Activated CD4-positive, alpha-beta T cell treated with anti-CD3 and anti-CD28 coated beads, Interleukin-2, amount 50 U/mL, for 1 hour (primary cell): ENCODE results near the gene TULP4.
"Not testable (repeated sequence)": the region's sequence is repeated elsewhere in the genome, so short reads cannot be mapped to it uniquely, and the experiment has no call there.

Experiments used
- DNase-seq: peaks from one replicate; pipeline ENCODE4 v3.0.0-alpha.2; 2020

Gene TULP4

DNA sequence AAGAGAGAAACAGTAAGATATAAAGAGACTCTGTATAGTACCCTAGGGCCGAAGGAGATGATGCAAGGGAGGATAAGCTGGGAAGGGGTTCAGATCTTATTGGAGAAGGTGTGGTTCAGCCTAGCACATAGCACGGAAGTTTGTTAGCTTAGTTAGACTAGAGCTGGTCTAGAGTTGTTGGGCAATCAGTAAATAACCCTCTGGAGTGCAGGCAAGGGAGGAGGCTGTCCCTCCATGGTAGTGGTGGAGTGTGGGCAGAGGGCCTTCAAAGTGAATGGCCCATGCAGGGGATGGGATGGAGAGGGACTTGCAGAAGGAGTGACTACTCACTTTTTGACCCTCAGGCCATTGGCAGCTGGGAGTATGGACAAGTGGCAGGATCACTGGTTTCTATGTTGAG, 20.0 kb downstream of the TULP4 start:
- DNase-seq = no peak

DNA sequence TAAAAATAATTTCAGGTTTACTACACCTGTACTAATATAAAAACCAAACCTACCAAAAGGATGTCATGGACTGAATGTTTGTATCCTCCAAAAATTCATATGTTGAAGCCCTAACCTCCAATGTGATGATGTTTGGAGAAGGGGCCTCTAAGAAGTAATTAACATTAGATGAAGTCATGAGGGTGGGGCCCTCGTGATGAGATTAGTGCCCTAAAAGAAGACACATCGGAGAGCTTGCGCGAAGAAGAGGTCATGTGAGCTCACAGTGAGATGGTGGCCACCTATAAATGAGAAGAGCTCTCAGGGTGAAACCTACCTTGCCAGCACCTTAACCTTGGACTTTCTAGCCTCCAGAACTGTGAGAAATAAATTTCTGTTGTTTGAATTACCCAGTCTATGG, 20.8 kb downstream of the TULP4 start:
- DNase-seq = no peak

GRCh38 chr6:158334534-158334933, 22.3 kb downstream of the TULP4 start:
- DNase-seq = no peak

DNA sequence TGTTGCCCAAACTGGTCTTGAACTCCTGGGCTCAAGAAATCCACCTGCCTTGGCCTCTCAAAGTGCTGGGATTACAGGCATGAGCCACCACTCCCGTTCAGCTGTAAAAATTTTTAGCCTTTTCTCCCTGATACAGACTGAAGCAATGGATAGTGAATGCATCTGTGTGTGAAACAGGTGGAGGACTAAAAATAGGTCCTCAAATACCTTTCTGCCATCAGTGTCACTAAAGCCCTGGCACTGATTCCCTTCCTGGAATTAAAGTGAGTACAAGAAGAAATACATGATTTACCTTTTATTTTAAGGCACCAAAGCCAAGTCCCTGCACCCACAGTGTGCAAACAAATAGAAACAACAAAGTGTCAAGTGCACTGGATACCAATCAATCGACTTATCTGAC, 25.1 kb downstream of the TULP4 start:
- DNase-seq = no peak

DNA sequence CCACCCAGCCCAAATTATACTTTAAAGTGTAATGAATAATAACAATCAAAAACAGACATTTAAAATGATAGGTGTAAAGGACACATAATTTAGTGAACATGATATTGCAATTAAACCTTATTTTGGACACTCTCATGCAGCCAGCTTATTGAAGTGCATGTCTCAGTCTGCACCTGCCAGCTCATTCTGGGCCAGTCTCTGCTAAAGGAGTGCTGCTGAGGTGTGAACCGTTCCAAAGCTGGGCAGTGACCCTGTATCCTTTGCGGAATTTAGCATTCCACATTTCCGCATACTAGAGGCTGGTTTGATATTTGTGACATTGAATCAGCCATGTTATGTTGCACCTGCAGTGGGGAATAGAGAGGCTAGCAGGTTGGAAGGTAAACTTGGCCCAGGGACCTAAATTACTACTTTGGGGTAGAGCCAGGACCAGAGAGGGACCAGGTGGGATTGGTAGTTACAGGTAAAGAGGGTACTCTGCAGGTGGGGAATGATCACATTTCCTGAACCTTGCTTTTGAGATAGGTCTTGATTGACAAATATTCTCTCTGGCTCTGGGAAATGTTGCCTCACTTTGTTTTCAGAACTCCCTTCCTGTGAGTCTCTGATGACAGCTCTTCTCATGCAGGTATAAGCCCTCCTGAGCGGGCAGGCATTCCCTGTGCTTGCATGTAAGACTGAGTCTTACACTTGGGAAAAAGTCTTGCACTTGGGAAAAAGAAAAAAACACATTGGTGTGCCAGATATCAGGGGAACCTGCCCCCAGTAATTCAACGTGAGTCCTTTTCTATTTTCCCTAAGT, 26.2 kb downstream of the TULP4 start:
- DNase-seq = no peak

DNA sequence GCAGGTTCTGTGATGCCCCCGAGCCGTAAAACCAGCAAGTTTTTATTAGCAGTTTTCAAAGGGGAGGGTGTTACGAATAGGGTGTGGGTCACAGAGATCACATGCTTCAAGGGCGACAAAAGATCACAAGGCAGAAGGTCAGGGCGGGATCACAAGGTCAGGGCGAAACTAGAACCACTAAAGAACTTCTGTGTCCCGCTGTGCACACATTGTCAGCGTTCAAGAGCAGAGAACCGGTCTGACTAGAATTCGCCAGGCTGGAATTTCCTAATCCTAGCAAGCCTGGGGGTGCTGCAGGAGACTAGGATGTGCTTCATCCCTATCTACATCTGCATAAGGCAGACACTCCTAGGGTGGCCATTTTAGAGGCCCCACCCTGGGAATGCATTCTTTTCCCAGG, 26.9 kb downstream of the TULP4 start:
- DNase-seq = not testable (repeated sequence)

- no peak for DNase-seq
Observed at GRCh38 chr6:158340252-158340651, 28.0 kb downstream of the TULP4 start.

DNA sequence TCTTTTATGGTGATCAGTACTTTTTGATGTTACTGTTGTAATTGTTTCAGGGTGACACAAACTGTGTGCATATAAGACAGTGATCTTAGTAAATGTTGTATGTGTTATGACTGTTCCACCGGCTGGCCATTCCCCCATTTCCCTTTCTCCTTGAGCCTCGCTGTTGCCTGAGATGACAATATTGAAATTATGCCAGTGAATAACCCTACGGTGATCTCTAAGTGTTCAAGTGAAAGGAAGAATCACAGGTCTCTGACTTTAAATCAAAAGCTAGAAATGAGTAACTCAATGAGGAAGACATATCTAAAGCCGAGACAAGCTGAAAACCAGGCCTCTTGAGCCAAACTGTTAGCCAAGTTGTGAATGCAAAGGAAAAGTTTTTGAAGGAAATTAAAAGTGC, 32.3 kb downstream of the TULP4 start:
- no peak for DNase-seq

GRCh38 chr6:158345444-158345843, 33.2 kb downstream of the TULP4 start:
- not testable (repeated sequence) for DNase-seq

- no peak for DNase-seq
Observed at GRCh38 chr6:158347335-158347734, 35.1 kb downstream of the TULP4 start.

GRCh38 chr6:158348737-158349504, 36.7 kb downstream of the TULP4 start:
- not testable (repeated sequence) for DNase-seq

- DNase-seq = not testable (repeated sequence)
Observed at GRCh38 chr6:158349505-158350275, 37.4 kb downstream of the TULP4 start.

DNA sequence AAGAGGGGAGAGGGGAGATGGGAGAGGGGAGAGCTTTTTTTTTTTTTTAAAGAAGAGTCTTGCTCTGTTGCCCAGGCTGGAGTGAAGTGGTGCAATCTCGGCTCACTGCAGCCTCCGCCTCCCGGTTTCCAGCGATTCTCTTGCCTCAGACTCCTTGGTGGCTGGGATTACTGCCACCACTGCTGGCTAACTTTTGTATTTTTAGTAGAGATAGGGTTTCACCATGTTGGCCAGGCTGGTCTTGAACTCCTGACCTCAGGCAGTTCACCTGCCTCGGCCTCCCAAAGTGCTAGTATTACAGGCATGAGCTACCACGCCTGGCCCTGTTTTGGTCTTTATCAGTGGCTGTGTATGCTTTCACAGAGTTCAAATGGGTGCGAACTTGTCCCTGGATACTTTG, 38.5 kb downstream of the TULP4 start:
- DNase-seq = not testable (repeated sequence)

GRCh38 chr6:158353883-158354877, 41.9 kb downstream of the TULP4 start:
- no peak for DNase-seq

GRCh38 chr6:158356586-158357546, 44.6 kb downstream of the TULP4 start:
- DNase-seq = no peak

- no peak for DNase-seq
Observed at GRCh38 chr6:158357570-158358216, 45.4 kb downstream of the TULP4 start.

DNA sequence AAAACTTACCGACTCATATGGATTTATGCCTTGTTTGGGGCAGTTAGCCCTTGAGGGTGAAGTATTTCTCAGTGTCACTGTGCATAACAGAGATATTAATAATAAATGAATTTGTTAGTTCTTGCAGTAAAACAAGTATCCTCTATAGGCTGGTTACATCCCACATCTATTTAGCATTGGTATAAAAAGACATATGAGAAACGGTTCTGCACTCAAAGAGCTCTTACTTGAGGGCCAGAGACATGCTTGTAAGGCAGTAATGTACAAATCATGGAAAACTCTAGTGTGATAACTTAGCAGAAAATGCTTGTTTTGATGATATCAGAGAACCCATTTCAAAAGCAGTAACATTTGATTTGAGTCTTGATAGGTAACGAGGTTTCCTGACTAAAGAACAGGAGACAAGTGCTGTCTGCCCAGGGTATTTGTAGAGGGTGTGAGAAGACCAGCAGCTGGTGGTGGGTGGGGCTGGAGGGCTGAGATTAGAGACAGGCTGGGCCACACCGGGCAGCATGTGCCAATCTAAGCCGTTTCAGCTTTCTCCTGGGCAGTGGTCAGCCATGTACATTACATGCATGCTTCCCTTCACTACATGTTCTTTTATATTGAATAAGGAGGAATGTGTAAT, 46.3 kb downstream of the TULP4 start:
- DNase-seq = no peak

DNA sequence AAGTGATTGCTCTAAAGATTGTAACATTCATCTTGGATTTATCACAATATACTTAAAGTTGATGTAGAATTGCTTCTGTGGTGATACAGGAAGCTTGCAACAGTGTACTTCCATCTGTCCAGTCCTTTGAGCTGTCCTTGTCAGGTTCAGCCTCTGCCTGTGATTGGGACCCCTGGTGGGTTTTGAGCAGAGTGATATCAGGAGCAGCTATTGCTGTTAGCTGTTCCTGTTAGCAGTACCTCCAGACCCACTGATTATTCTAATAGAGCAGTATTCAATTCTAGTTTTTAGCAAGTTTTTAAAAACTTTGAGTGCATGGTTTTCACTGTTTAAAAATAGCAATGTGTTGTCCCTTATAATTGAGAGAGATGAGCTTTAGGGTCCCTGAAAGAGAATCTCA, 48.8 kb downstream of the TULP4 start:
- no peak for DNase-seq

- no peak for DNase-seq
Observed at GRCh38 chr6:158361961-158362669, 49.9 kb downstream of the TULP4 start.
